ENCODE measurements around the gene TDO2. TPM values are rescaled to one million over a fixed set of nuclear protein-coding genes. Genes with fewer than 3 reads are reported as not detected.
A peak's percentile ranks its signal among the peaks of the same experiment; 100 is the strongest.

The TDO2 gene
- total RNA-seq, 2 donors from 2014 or later: not detected

DNA sequence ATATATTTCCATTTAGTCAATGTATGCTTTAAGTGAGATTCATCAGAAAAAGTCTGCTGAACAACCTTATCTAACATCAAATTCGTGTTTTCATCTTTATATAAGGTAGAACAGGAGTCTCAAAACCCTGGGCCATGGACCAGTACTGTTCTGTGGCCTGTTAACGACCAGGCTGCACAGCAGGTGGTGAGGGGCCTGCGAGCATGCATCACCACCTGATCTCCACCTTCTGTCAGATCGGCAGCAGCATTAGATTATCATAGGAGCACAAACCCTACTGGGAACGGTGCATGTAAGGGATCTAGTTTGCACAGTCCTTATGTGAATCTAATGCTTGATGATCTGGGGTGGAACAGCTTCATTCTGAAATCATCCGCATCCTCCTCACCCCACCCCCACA lies 47.0 kb downstream of the TDO2 start:
- ATAC-seq (ENCODE audit: insufficient number of reproducible peaks, low FRiP score, low read depth): no peak
- TF ChIP-seq, protein P1, sequence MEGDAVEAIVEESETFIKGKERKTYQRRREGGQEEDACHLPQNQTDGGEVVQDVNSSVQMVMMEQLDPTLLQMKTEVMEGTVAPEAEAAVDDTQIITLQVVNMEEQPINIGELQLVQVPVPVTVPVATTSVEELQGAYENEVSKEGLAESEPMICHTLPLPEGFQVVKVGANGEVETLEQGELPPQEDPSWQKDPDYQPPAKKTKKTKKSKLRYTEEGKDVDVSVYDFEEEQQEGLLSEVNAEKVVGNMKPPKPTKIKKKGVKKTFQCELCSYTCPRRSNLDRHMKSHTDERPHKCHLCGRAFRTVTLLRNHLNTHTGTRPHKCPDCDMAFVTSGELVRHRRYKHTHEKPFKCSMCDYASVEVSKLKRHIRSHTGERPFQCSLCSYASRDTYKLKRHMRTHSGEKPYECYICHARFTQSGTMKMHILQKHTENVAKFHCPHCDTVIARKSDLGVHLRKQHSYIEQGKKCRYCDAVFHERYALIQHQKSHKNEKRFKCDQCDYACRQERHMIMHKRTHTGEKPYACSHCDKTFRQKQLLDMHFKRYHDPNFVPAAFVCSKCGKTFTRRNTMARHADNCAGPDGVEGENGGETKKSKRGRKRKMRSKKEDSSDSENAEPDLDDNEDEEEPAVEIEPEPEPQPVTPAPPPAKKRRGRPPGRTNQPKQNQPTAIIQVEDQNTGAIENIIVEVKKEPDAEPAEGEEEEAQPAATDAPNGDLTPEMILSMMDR (IDR thresholded peaks at IDR 0.05): no peak
- H3K27me3 ChIP-seq (replicated peaks; ENCODE audit: insufficient read depth): no peaks in the 10 kb centered on the region

DNA sequence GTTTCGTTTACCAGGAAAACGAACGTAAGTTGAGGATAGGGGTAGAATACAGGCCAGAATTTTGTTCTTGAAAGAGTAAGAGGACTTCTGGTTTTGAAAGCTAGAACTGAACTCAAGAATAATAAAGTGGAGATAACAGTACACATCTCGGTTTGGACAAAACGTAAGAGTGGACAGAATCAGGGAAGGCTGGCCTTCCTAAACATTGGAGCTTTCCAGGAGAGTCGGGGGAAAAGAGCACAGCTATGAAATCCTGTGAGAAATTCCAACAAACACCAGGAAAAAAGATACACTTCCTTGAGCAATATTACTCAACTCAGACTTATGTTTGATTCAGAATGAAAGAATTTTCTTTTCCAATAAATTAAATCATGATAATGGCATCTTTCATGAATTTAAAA lies 49.0 kb downstream of the TDO2 start:
- Histone ChIP-seq H3K4me3 (peak overlapping the region; percentile 85), H3K36me3 (no peaks in the 10 kb centered on the region), H3K9me3 (no peaks in the 10 kb centered on the region), H3K27me3 (replicated peaks; ENCODE audit: insufficient read depth) (no peaks in the 10 kb centered on the region), H3K4me1 (ENCODE audit: control insufficient read depth in 1 of 2, low read depth in 2 of 2) (peaks cover 0 to 10% of the 10 kb centered on the region in 2 donors), H3K27ac (peak overlapping the region; percentile 97 to 99)
- DNase-seq (ENCODE audit: low spot score) (no peak), ATAC-seq (ENCODE audit: insufficient number of reproducible peaks, low FRiP score, low read depth) (no peak)
- TF ChIP-seq, protein P1 (IDR thresholded peaks at IDR 0.05): no peak

More for the DNA sequence above, 47.0 kb downstream of the TDO2 start:
- Histone ChIP-seq H3K4me1 (ENCODE audit: control insufficient read depth in 1 of 2, low read depth in 2 of 2) (peaks cover 0 to 10% of the 10 kb centered on the region in 2 donors), H3K4me3 (no peak overlapping the region), H3K9me3 (no peaks in the 10 kb centered on the region), H3K27ac (no peak overlapping the region), H3K36me3 (no peaks in the 10 kb centered on the region)
- DNase-seq (ENCODE audit: low spot score): no peak

DNA sequence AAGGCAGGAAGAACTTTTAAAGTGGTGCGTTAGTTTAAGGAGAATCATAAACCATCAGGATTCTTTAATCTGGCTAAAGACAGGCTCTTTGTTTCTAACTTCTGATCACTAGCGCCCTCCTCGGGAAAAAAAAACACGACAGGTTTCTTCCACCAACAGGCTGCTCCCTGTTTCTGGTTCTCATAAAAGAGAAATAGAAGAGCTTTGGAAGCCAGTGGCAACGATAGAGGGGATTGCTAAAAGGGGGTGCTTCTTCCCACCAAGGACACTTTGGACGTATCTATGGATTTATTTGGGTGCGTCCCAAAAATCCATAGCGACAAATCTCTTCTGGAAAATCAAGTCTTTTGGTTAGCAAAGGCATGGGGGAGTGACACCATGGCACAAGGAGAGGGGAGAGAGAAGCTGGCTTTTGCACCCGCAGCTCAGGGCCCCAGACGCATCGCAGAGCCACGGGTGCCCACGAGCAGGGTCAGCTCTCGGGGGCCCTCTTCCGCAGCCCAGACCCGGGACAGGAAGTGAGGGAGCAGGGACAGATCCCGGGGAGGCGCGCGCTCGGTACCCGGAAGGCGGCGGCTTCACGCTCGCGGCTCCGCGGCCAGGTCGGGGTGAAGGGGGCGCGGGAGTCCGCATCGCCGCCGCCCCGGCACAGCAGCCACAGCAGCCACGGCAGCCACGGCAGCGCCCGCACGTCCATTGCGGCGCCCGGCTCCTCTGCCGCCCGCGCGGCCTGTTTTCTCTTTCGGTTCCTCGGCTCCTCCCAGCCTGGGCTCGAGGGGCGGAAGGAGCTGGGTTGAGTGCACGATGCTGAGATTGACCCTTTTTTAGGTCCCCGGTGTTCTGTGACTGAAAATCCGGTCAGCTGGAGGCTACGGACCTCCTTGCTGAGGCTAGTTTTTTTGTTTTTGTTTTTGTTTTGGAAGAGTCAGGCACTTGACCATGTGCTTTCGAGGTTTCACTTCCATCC lies 49.9 kb downstream of the TDO2 start, which contains the start of gene CTSO:
Gene CTSO, minus strand, starts transcription at position 716 of the 967 bp plus-strand sequence. Its CDS starts 19 bp downstream, at position 697.
- TF ChIP-seq, protein P1 (IDR thresholded peaks at IDR 0.05): peak; percentile 62
- ATAC-seq (ENCODE audit: insufficient number of reproducible peaks, low FRiP score, low read depth) (peak; percentile 75), DNase-seq (ENCODE audit: low spot score) (peak; percentile 26)
- H3K36me3 ChIP-seq: no peaks in the 10 kb centered on the region
- H3K4me3 ChIP-seq: peak within 1 kb of the TSS; percentile 85
- peak within 1 kb of the TSS; percentile 97 to 99 for H3K27ac ChIP-seq
- no peaks in the 10 kb centered on the region for H3K9me3 ChIP-seq
- no peaks in the 10 kb centered on the region for H3K27me3 ChIP-seq (replicated peaks; ENCODE audit: insufficient read depth)
- H3K4me1 ChIP-seq (ENCODE audit: control insufficient read depth in 1 of 2, low read depth in 2 of 2): peaks cover 0 to 10% of the 10 kb centered on the region in 2 donors

DNA sequence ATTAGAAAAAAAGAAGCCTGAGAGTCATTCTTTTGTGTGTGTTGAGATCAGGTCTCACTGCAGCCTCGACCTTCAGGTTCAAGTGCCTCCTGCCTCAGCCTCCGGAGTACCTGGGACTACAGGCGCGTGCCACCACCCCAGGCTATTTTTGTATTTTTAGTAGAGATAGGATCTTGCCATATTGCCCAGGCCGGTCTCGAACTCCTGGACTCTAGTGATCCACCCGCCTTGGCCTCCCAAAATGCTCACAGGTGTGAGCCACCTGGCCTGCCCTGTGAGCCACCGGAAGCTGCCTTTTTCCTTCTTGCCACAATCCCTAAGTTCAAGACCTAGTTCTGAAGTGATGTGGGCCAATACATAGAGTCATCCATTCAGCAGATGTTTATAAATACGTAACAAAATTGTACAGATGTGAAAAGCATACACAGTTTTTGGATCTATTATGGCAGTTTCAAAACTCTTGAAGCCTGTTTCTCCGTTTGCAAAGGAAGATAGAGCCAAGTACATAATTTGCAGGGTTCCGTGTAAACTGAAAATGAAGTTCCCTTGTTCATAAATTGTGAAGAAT lies 50.7 kb downstream of the TDO2 start:
- Histone ChIP-seq H3K36me3 (no peaks in the 10 kb centered on the region), H3K4me1 (ENCODE audit: control insufficient read depth in 1 of 2, low read depth in 2 of 2) (peaks cover 0 to 10% of the 10 kb centered on the region in 2 donors), H3K27me3 (replicated peaks; ENCODE audit: insufficient read depth) (no peaks in the 10 kb centered on the region), H3K4me3 (peak overlapping the region; percentile 85), H3K27ac (peak overlapping the region; percentile 97 to 99), H3K9me3 (no peaks in the 10 kb centered on the region)
- TF ChIP-seq, protein P1 (IDR thresholded peaks at IDR 0.05): no peak
- no peak for ATAC-seq (ENCODE audit: insufficient number of reproducible peaks, low FRiP score, low read depth)
- DNase-seq (ENCODE audit: low spot score): no peak

DNA sequence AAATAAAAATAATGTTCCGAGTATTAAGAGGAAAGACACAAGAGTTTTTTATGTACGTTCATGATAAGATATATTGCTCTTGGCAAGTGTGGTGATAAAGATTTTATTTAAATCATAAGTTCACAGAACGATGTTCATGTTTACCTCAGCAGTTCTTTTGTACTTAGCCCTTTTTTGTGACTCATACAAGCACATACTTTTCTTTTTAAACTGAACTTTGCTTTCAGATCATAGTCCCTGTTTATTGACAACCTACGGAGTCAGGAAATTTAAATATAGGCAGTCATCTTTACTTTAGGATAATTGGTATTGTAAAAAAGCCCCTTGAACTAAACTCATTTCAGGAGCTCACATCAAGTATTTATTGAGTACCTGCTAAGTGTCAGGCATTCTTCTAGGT lies 51.4 kb downstream of the TDO2 start:
- no peaks in the 10 kb centered on the region for H3K9me3 ChIP-seq
- peaks cover 0 to 10% of the 10 kb centered on the region in 2 donors for H3K4me1 ChIP-seq (ENCODE audit: control insufficient read depth in 1 of 2, low read depth in 2 of 2)
- no peaks in the 10 kb centered on the region for H3K36me3 ChIP-seq
- H3K27ac ChIP-seq: no peak overlapping the region
- no peak for ATAC-seq (ENCODE audit: insufficient number of reproducible peaks, low FRiP score, low read depth)
- no peak overlapping the region for H3K4me3 ChIP-seq
- no peak for DNase-seq (ENCODE audit: low spot score)
- H3K27me3 ChIP-seq (replicated peaks; ENCODE audit: insufficient read depth): no peaks in the 10 kb centered on the region
- TF ChIP-seq, protein P1 (IDR thresholded peaks at IDR 0.05): no peak
